HEK293T (cell line): ENCODE data around the gene C5orf24.

Source experiments
- ELF4 ChIP-seq: fragments of 450-650 bp; IDR thresholded peaks from 2 replicates; pipeline ENCODE4 v1.6.1; 2017; ENCODE audit warnings: antibody characterized with exemption
- SUZ12 ChIP-seq: fragments of 450-650 bp; IDR thresholded peaks from 2 replicates; pipeline ENCODE4 v1.6.1; 2016; ENCODE audit warnings: mild to moderate bottlenecking

- no peak for TF ChIP-seq ELF4
- no peak for TF ChIP-seq SUZ12
These were observed 46.5 kb downstream of the C5orf24 start for GRCh38 chr5:134892282-134892681.
